ENCODE results near the gene OR51E2.

The OR51E2 gene

DNA sequence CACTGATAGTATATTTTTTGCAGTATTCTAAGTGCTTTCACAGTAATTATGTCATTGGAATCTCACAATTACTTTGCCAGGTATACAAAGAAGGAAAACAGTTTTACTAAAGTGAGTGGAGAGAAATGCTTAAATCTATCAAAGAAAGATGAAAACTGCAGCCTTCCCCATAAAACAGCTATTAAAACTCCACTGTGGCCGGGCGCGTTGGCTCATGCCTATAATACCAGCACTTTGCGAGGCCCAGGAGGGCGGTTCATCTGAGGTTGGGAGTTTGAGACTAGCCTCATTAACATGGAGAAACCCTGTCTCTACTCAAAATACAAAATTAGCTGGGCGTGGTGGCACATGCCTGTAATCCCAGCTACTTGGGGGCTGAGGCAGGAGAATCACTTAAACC, 34.8 kb downstream of the OR51E2 start:
- no peak for DNase-seq

GRCh38 chr11:4658629-4659445, 38.8 kb downstream of the OR51E2 start:
- no peak for DNase-seq

DNA sequence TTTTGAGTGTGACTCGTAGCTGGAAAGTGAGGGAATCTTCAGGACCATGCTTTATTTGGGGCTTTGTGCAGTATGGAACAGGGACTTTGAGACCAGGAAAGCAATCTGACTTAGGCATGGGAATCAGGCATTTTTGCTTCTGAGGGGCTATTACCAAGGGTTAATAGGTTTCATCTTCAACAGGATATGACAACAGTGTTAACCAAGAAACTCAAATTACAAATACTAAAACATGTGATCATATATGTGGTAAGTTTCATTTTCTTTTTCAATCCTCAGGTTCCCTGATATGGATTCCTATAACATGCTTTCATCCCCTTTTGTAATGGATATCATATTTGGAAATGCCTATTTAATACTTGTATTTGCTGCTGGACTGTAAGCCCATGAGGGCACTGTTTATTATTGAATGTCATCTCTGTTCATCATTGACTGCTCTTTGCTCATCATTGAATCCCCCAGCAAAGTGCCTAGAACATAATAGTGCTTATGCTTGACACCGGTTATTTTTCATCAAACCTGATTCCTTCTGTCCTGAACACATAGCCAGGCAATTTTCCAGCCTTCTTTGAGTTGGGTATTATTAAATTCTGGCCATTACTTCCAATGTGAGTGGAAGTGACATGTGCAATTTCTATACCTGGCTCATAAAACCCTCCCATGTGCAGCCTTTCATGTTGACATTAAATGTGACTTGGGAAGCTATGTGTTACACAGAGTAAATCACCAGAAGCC, 42.9 kb downstream of the OR51E2 start:
- DNase-seq, result no peak

GRCh38 chr11:4647766-4648165, 49.9 kb downstream of the OR51E2 start:
- DNase-seq, result no peak

DNA sequence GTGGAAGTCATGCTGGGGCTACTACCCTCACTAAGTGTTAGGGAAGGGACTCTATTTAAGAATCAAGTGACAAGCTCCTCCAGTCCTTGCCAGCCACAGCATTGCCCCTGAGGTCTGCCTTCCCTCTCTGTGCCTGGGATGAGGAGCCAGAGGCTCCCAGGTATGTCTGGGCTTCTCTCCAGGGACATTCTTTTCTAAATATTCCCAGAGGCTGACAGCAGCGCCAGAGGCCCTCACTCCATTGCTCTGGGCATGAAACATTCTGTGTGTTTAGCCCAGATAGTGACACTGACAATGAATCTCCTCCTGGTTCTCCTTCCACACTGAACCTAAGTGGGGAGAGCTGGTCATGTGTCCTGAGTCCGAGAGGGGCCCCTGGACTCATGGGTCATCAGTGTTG, 51.7 kb downstream of the OR51E2 start:
- no peak for DNase-seq

DNA sequence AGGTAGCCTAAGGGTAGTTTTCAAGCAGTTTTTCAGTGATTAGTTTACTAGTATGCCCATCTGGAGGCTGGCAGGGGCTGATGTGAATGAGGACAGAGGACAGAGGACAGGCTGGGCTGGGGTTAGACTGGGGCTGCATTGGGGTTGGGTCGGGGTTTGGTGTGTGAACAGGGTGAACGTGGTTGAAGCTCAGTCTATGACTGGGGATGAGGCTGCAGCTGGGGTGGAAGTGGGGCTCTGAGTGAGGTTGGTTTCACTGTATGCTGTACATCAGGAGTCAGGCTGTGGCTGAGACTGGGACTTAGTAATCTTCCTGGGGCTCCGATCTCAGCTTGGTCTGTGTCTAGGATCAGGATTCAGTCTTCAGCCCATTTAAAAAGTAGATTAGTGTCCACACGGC, 53.4 kb downstream of the OR51E2 start:
- no peak for DNase-seq

DNA sequence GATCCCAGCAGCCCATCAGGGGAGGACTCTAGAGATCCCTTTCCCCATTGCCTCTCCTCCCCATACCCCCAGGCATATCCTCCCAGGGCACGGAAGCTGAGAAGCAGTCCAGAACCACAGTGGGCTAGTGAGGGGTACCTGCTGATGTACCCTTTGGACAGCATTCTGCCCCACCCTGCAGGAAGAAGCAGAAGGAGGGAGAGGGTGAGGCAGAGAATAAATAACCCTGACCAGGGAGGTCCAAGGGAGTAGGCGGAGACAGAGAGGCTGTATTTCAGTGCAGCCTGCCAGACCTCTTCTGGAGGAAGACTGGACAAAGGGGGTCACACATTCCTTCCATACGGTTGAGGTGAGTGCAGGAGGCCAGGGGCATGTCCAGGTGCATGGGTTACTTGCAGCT, 54.0 kb downstream of the OR51E2 start, which contains the start of gene OR51E1:
Gene OR51E1 (plus strand): TSS at position 301 of the 400 bp plus-strand sequence. CDS start 8,545 bp downstream, outside the sequence.
- DNase-seq, result no peak

DNA sequence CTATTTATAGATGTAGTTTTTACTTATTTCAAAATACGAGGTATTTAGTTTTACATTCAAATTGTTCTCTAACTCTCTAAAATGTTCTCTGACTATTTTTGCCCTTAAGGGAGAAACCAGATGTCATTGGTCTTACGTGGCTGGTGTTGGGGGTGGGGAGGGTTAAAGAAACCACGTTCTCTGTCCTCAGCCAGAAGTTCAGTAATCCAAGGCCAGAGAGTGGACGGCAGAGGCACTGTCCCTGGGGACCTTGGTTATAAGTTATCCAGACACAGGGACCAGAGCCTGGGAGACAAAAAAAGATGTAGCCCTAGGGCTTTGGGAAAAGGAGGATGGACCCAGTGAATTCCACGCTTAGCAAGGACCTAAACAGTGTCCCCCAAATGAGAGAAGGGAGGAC, 54.6 kb downstream of the OR51E2 start:
- no peak for DNase-seq

DNA sequence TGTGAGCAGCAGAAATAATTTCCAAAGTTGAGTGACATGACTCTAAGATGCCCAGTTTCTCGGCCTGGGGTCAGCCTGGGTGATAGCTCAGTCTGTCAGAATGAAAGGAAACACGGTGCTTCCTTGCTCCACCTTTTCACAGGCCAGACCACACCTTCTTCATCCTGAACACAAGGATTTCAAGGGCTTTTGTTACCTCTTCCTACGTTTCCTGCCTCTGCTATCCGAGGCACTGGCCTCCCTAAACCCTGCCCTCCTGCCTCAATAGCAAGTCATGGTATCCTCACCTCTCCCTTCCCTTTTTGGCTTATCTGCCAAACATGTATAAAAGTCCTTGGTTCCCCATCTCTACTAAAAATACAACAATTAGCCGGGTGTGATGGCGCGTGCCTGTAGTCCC, 55.6 kb downstream of the OR51E2 start:
- DNase-seq, result no peak

GRCh38 chr11:4641501-4641900, 56.2 kb downstream of the OR51E2 start:
- no peak for DNase-seq

GRCh38 chr11:4639931-4640330, 57.7 kb downstream of the OR51E2 start:
- DNase-seq, result no peak

- no peak for DNase-seq
These were observed 60.0 kb downstream of the OR51E2 start for GRCh38 chr11:4637662-4638047.

GRCh38 chr11:4636962-4637661, 60.5 kb downstream of the OR51E2 start, which contains the start of gene OR51D1:
TSS of gene OR51D1 (plus strand) at chr11:4637477. CDS start at chr11:4639791, 2,314 bp downstream.
- peak; percentile 1 to 59 (median 46) for DNase-seq

- DNase-seq, result no peak
These were observed 61.5 kb downstream of the OR51E2 start for GRCh38 chr11:4636136-4636535.

Measured in stimulated activated naive CD4-positive, alpha-beta T cell (primary cell).